Lower leg skin (tissue), 4 donors: ENCODE data around the gene SAXO1. TPM values are rescaled to one million over a fixed set of nuclear protein-coding genes. Genes with fewer than 3 reads are reported as not detected.

ENCODE experiments used
- DNase-seq, 2 donors: peaks; one replicate each; pipeline ENCODE4 v3.0.0-alpha.2; 2019; ENCODE audit warnings: low spot score in 2 of 2
- H3K4me3 ChIP-seq: fragments of 200-600 bp; sonication (generic); 2 replicates; pipeline ENCODE4 v1.5.1; 2017; ENCODE audit warnings: mild to moderate bottlenecking, low read depth; ENCODE audit not compliant: poor library complexity, severe bottlenecking
- CTCF ChIP-seq, 3 donors: fragments of 450-650 bp; IDR thresholded peaks; one replicate each; pipeline ENCODE4 v1.5.1; 2016; ENCODE audit warnings: antibody characterized with exemption in 3 of 3, mild to moderate bottlenecking in 3 of 3, moderate library complexity in 2 of 3
- POLR2A ChIP-seq, 2 donors: fragments of 450-650 bp; IDR thresholded peaks; one replicate each; pipeline ENCODE4 v1.6.1; 2016 to 2017; ENCODE audit warnings: antibody characterized with exemption in 2 of 2, mild to moderate bottlenecking in 1 of 2, moderate library complexity in 1 of 2
- WGBS, 2 donors: methylation state at CpG; one replicate each; pipeline ENCODE4 v1.1.5; 2018; 5-methylcytosine and 5-hydroxymethylcytosine counted together
- intact Hi-C: fragments of 100-400 bp; cut with DNase I; formaldehyde crosslinking; loops from one replicate; pipeline ENCODE4 v1.15.0; 2023; ENCODE audit warnings: low total_unique reads
- total RNA-seq, 4 donors: library from RNA; depleted of rRNA; stranded (reverse); fragments of >200 nt; gene quantifications; one replicate each; pipeline ENCODE4 v1.1.0, GENCODE V29; 2016

SAXO1 gene
- total RNA-seq, 4 donors from 2014 or later: 0.30 to 1.1 (median 0.56) TPM; not detected in 1

DNA sequence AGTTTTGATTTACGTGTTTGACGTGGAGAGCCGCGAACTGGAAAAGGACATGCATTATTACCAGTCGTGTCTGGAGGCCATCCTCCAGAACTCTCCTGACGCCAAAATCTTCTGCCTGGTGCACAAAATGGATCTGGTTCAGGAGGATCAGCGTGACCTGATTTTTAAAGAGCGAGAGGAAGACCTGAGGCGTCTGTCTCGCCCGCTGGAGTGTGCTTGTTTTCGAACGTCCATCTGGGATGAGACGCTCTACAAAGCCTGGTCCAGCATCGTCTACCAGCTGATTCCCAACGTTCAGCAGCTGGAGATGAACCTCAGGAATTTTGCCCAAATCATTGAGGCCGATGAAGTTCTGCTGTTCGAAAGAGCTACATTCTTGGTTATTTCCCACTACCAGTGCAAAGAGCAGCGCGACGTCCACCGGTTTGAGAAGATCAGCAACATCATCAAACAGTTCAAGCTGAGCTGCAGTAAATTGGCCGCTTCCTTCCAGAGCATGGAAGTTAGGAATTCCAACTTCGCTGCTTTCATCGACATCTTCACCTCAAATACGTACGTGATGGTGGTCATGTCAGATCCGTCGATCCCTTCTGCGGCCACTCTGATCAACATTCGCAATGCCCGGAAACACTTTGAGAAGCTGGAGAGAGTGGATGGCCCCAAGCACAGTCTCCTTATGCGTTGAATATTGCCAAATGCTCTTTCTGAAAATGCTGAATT is 17.1 kb upstream of the SAXO1 start:
- peak overlapping the region; percentile 70 for H3K4me3 ChIP-seq
- DNase-seq: peak in 1 of 2 donors; percentile 21
- WGBS, 2 donors: 2 to 3% methylated on average over 32 to 33 of the region's 33 CpGs
- intact Hi-C loops: no loop called here
- TF ChIP-seq POLR2A (IDR thresholded peaks at IDR 0.05): no peak
- TF ChIP-seq CTCF (IDR thresholded peaks at IDR 0.05): no peak

DNA sequence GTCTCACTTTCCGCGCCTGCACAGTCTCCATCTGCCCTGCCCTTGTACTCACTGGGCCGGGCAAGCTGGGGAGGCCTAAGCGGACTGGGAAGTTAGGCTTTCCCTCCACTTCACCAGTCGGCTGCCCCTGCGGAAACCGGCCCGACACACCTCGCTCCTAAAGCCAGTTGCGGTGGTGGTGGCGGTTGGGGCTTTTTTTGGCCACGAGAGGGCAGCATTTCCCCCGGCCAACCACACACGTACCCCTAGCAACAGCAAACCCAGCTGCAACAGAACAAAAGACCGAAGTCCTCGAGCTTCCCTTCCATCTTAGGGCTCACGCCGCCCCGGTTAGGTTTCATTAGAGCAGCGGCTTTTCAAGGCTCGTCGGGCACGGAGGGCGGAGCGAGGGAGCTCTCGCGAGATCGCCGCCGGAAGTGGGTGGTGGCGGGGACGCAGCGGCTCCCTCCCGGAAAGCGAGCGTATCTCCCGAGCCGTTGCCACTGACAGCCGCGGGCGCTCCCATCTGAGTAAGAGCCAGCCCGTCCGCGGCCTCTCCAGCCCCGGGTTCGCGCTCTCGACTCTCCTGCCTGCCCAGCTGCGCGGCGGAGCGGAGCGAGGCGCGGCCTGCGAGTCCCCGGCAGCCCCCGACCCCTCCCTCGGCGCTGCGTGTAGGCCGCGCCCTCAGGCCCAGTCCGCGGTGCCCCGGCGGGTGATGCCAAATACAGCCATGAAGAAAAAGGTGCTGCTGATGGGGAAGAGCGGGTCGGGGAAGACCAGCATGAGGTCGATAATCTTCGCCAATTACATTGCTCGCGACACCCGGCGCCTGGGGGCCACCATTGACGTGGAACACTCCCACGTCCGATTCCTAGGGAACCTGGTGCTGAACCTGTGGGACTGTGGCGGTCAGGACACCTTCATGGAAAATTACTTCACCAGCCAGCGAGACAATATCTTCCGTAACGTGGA is 16.2 kb upstream of the SAXO1 start, which contains the start of gene RRAGA:
Gene RRAGA, plus strand, starts transcription at position 462 of the 951 bp plus-strand sequence. Its CDS starts 233 bp downstream, at position 695.
- intact Hi-C loops: no loop called here
- peak; percentile 92 to 99 for DNase-seq
- WGBS, 2 donors: 0% methylated on average over 36 to 59 of the region's 82 CpGs
- peak within 1 kb of the TSS; percentile 70 for H3K4me3 ChIP-seq
- TF ChIP-seq CTCF (IDR thresholded peaks at IDR 0.05) (peak in 1 of 3 donors; percentile 84), POLR2A (IDR thresholded peaks at IDR 0.05) (peak in 1 of 2 donors; percentile 3)

- TF ChIP-seq CTCF (IDR thresholded peaks at IDR 0.05) (no peak), POLR2A (IDR thresholded peaks at IDR 0.05) (no peak)
- intact Hi-C loops: no loop called here
- DNase-seq: no peak
- H3K4me3 ChIP-seq: no peak overlapping the region
- WGBS, 2 donors: 98 to 100% methylated on average over 5 of the region's 5 CpGs
These were observed 3.6 kb upstream of the SAXO1 start for GRCh38 chr9:19036611-19037010.

- intact Hi-C loops: no loop called here
- WGBS, 2 donors: 49 to 56% methylated on average over 14 of the region's 14 CpGs
- DNase-seq: no peak
- no peak overlapping the region for H3K4me3 ChIP-seq
- TF ChIP-seq POLR2A (IDR thresholded peaks at IDR 0.05) (no peak), CTCF (IDR thresholded peaks at IDR 0.05) (no peak)
These were observed 603 bp downstream of the SAXO1 start for GRCh38 chr9:19032406-19032805.

DNA sequence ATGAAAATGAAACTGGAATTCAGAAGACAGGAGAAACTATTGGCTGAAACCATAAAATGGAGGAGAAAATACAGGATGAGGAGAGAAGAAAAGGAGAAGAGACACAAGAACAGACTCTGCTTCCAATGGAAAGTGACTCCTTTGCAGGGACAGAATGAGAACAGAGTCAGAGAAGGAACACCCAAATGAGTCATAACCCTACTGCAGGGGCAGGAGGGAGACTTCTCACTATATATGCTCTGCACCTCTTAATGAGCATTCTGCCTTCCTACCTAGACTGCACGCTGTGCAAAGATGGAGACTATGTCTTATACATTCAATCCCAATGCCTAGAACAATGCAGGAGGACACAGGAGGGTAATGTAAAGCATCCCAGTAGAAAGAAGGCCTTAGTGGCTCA is 2.1 kb downstream of the SAXO1 start:
- no peak overlapping the region for H3K4me3 ChIP-seq
- intact Hi-C loops: no loop called here
- 68 to 80% methylated on average over 1 of the region's 1 CpG for WGBS, 2 donors
- TF ChIP-seq CTCF (IDR thresholded peaks at IDR 0.05): no peak
- TF ChIP-seq POLR2A (IDR thresholded peaks at IDR 0.05): no peak
- DNase-seq: no peak
